NB4 (cell line): ENCODE results near the gene VENTX.

Experiments
- CTCF ChIP-seq: IDR thresholded peaks from one replicate; pipeline ENCODE4 v1.5.1; 2012; ENCODE audit warnings: low read depth, low read length
- MYC ChIP-seq: IDR thresholded peaks from 2 replicates; pipeline ENCODE4 v1.6.1; 2011; ENCODE audit warnings: low read depth, low read length
- POLR2A ChIP-seq: IDR thresholded peaks from 2 replicates; pipeline ENCODE4 v1.6.1; 2011; ENCODE audit warnings: mild to moderate bottlenecking; ENCODE audit not compliant: insufficient read length; ENCODE audit errors: extremely low read depth

- TF ChIP-seq CTCF (no peak), POLR2A (no peak), MYC (no peak)
Observed at GRCh38 chr10:133285217-133285616, 47.6 kb downstream of the VENTX start.
